ENCODE results near the gene CLIC4.

CLIC4 gene

DNA sequence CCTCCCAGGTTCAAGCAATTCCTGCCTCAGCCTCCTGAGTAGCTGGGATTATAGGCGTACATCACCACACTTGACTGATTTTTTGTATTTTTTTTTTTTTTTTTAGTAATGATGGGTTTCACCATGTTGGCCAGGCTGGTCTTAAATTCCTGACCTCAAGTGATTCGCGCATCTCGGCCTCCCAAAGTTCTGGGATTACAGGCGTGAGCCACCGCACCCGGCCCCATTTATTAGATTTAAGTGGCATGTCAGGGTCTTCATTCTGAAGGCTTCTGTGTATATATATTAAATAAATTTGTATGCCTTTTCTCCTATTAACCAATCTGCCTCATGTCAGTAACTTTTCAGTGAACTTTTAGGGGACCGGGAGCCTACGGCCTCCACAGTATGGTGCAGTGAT, 6.0 kb upstream of the CLIC4 start:
- Histone ChIP-seq H3K36me3 (no peaks in the 10 kb centered on the region), H3K4me3 (ENCODE audit: low read depth in 1 of 2, low read length in 1 of 2) (no peak overlapping the region), H3K27me3 (peaks cover 3% of the 10 kb centered on the region), H3K9me3 (no peaks in the 10 kb centered on the region), H3K27ac (no peak overlapping the region), H3K4me1 (ENCODE audit: control insufficient read depth in 1 of 2, insufficient read depth in 1 of 2, low read depth in 1 of 2, low read length in 1 of 2) (no peaks in the 10 kb centered on the region)
- TF ChIP-seq, protein P1, sequence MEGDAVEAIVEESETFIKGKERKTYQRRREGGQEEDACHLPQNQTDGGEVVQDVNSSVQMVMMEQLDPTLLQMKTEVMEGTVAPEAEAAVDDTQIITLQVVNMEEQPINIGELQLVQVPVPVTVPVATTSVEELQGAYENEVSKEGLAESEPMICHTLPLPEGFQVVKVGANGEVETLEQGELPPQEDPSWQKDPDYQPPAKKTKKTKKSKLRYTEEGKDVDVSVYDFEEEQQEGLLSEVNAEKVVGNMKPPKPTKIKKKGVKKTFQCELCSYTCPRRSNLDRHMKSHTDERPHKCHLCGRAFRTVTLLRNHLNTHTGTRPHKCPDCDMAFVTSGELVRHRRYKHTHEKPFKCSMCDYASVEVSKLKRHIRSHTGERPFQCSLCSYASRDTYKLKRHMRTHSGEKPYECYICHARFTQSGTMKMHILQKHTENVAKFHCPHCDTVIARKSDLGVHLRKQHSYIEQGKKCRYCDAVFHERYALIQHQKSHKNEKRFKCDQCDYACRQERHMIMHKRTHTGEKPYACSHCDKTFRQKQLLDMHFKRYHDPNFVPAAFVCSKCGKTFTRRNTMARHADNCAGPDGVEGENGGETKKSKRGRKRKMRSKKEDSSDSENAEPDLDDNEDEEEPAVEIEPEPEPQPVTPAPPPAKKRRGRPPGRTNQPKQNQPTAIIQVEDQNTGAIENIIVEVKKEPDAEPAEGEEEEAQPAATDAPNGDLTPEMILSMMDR (IDR thresholded peaks at IDR 0.05): no peak

DNA sequence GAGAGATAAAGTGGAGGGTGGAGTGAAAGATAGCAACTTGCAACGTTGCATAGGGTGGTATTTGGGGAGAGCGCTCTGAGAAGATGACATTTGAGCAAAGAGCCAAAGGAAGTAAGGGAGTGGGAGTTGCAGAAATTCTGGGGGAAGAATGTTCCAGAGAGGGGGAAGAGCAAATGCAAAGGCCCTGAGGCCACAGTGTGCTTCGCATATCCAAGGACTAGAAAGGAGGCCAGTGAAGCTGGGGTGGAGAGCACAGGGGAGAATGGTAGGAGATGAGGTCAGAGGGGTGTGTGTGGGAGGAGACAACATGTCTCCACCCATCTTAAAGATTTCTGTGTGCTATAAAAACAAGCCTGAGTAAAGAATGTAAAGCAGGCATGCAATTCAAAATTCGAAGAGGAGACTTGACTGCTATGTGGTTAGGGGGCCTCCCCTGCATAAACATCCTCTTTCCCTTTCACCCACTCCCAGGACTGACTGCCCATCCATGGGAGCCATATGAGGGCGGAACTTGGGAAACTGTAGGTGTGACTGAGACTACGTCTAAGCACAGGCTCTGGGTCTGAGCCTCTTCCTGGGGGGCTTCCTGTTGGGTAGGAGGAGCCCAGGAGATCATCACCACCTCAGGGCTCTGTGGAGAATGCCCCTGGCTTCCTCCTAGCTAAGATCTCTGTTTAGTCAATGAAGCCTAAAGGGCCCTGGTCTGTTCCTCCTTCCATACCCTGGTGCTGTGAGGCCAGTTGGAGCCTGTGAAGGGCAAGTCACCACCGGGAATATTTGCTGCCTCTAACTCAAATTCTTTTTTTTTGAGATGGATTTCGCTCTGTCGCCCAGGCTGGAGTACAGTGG, 2.9 kb upstream of the CLIC4 start:
- no peaks in the 10 kb centered on the region for H3K36me3 ChIP-seq
- peaks cover 9 to 10% of the 10 kb centered on the region in 2 experiments for H3K4me1 ChIP-seq (ENCODE audit: control insufficient read depth in 1 of 2, insufficient read depth in 1 of 2, low read depth in 1 of 2, low read length in 1 of 2)
- H3K9me3 ChIP-seq: no peaks in the 10 kb centered on the region
- H3K27me3 ChIP-seq: peaks cover 13% of the 10 kb centered on the region
- H3K4me3 ChIP-seq (ENCODE audit: low read depth in 1 of 2, low read length in 1 of 2): no peak overlapping the region
- no peak overlapping the region for H3K27ac ChIP-seq
- TF ChIP-seq, protein P1 (IDR thresholded peaks at IDR 0.05): no peak

DNA sequence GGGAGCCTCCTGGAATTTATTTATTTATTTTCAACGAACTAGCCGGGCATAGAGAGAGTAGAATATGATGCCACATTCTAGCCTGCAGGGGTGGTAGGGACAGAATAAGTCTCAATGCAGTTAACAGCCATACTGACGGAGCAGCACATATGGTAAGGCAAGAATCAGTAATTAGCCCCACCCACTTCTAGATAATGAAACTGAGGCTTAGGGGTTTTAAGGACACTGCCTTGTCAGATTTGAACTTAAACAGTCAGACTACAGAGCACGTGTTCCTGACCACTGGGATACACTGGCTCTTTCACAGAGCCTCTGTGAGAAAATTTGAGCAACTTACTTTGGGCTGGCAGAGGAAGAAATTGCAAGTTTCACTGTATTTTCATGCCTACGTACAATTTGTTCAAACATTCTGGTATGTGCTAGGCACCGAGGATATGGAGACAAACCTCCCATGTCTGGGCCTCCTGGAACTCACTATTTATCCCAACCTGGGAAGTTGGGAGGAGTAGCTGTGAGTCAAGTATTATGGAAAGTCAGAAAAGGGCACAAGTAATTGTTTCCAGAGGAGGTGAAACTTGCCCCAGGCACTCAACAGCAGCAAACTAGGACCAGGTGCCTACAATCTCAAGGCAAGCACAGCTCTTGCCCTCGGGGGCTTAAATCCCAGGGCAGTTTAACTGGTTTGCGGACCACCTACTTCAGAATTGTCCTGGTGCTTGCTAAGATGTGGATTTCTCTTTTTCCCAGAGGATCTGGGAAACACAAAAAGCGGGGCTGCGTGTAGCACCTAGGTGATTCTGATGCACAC, 1.6 kb upstream of the CLIC4 start:
- no peaks in the 10 kb centered on the region for H3K9me3 ChIP-seq
- H3K4me3 ChIP-seq (ENCODE audit: low read depth in 1 of 2, low read length in 1 of 2): no peak overlapping the region
- peaks cover 13% of the 10 kb centered on the region for H3K27me3 ChIP-seq
- no peaks in the 10 kb centered on the region for H3K36me3 ChIP-seq
- no peak overlapping the region for H3K27ac ChIP-seq
- peaks cover 9 to 10% of the 10 kb centered on the region in 2 experiments for H3K4me1 ChIP-seq (ENCODE audit: control insufficient read depth in 1 of 2, insufficient read depth in 1 of 2, low read depth in 1 of 2, low read length in 1 of 2)
- TF ChIP-seq, protein P1 (IDR thresholded peaks at IDR 0.05): no peak

DNA sequence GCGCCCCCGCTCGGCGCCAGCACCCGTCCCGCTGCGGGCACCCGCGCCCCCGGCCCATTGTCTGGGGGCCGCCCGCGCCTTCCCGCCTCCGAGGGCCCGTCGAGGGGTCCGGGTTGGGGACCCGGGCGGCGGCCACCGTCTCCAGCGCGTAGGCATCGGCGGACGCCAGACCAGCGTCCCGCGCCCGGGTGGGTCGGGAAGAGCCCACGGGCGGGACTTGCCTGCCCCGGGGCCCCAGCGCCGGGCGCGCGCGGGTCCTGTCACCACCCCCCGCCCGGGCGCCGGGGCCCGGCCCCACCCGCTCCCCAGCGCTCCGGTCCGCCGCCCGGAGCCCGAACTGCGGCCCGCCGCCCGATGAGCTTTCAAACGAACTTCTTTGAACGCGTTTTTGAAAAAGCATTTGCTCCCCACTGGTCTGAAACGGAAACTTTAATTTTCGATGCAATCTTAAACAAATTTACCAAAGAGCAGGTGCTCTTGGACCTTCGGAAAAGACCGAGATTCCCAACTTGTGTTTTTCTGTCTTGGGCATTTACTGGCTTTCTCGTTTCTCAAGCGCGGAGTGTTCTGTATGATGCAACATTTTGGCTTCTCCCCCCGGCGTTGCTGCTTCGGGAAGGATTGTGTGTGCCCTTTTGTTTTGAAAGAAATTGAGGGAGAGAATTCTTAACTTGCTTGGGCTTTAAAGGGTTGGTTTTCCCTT, 615 bp downstream of the CLIC4 start:
- Histone ChIP-seq H3K27ac (peak overlapping the region; percentile 79), H3K4me3 (ENCODE audit: low read depth in 1 of 2, low read length in 1 of 2) (peak overlapping the region; percentile 87 to 99), H3K9me3 (no peaks in the 10 kb centered on the region), H3K27me3 (peaks cover 13% of the 10 kb centered on the region), H3K4me1 (ENCODE audit: control insufficient read depth in 1 of 2, insufficient read depth in 1 of 2, low read depth in 1 of 2, low read length in 1 of 2) (peaks cover 9 to 10% of the 10 kb centered on the region in 2 experiments), H3K36me3 (no peaks in the 10 kb centered on the region)
- TF ChIP-seq, protein P1 (IDR thresholded peaks at IDR 0.05): no peak

All from neutrophil (primary cell).